Activated T-cell treated with anti-CD3 and anti-CD28 coated beads, Interleukin-2, amount 50 U/mL, for 4 hours (primary cell): ENCODE measurements around the gene TMEM98. TPM values are rescaled to one million over a fixed set of nuclear protein-coding genes. Genes with fewer than 3 reads are reported as not detected.
"Not testable (repeated sequence)": the region's sequence is repeated elsewhere in the genome, so short reads cannot be mapped to it uniquely, and the experiment has no call there.

Experiments
- ATAC-seq, 2 donors: fragments of 200-7000 bp; cut with Tn5 transposase; one replicate each; pipeline ENCODE4 v1.10.0; 2021
- DNase-seq: peaks from one replicate; pipeline ENCODE4 v3.0.0-alpha.2; 2020
- H3K27me3 Mint-ChIP-seq: one replicate; pipeline ENCODE4 v1.8.0; 2021; ENCODE audit warnings: low read depth, mixed read lengths
- H3K36me3 Mint-ChIP-seq: one replicate; pipeline ENCODE4 v1.8.0; 2022; ENCODE audit warnings: mixed read lengths; ENCODE audit not compliant: insufficient read depth
- H3K4me1 Mint-ChIP-seq: one replicate; pipeline ENCODE4 v1.8.0; 2021; ENCODE audit warnings: low read depth, mixed read lengths
- H3K4me3 Mint-ChIP-seq: one replicate; pipeline ENCODE4 v1.8.0; 2021; ENCODE audit warnings: mild to moderate bottlenecking, moderate library complexity, mixed read lengths
- H3K9me3 Mint-ChIP-seq: one replicate; pipeline ENCODE4 v1.8.0; 2021; ENCODE audit warnings: mixed read lengths
- total RNA-seq, 3 donors: library from RNA; stranded (reverse); gene quantifications; one replicate each; pipeline ENCODE4 v1.2.1, GENCODE V29; 2021

Gene TMEM98
- total RNA-seq: under 1 TPM; 0.16 to 0.86 (median 0.54) TPM

- peak within 1 kb of the TSS; percentile 69 for H3K4me3 Mint-ChIP-seq
- ATAC-seq (peak; percentile 57 to 58), DNase-seq (no peak)
- H3K4me1 Mint-ChIP-seq: peaks cover 3% of the 10 kb centered on the region
- no peaks in the 10 kb centered on the region for H3K36me3 Mint-ChIP-seq
- H3K9me3 Mint-ChIP-seq: no peaks in the 10 kb centered on the region
- H3K27me3 Mint-ChIP-seq: peaks cover 34% of the 10 kb centered on the region
These were observed at the start of gene TMEM98 for GRCh38 chr17:32927724-32928585. Gene TMEM98, plus strand, starts transcription at chr17:32928153. Its CDS starts 3,376 bp downstream, at chr17:32931529.

- Mint-ChIP-seq H3K4me1 (peaks cover 15% of the 10 kb centered on the region), H3K4me3 (no peak overlapping the region), H3K36me3 (no peaks in the 10 kb centered on the region), H3K27me3 (peaks cover 4% of the 10 kb centered on the region), H3K9me3 (no peaks in the 10 kb centered on the region)
- ATAC-seq: no peak
- no peak for DNase-seq
These were observed 49.7 kb upstream of the TMEM98 start for GRCh38 chr17:32878211-32878610.

GRCh38 chr17:32879134-32879533, 48.8 kb upstream of the TMEM98 start:
- ATAC-seq (no peak), DNase-seq (no peak)
- H3K27me3 Mint-ChIP-seq: peaks cover 5% of the 10 kb centered on the region
- H3K4me1 Mint-ChIP-seq: peaks cover 15% of the 10 kb centered on the region
- no peaks in the 10 kb centered on the region for H3K36me3 Mint-ChIP-seq
- H3K9me3 Mint-ChIP-seq: no peaks in the 10 kb centered on the region
- no peak overlapping the region for H3K4me3 Mint-ChIP-seq

GRCh38 chr17:32880671-32881453, 47.1 kb upstream of the TMEM98 start:
- ATAC-seq: no peak

GRCh38 chr17:32882029-32882428, 45.9 kb upstream of the TMEM98 start:
- DNase-seq (no peak), ATAC-seq (no peak)
- peaks cover 8% of the 10 kb centered on the region for H3K4me1 Mint-ChIP-seq
- peaks cover 17% of the 10 kb centered on the region for H3K27me3 Mint-ChIP-seq
- H3K36me3 Mint-ChIP-seq: no peaks in the 10 kb centered on the region
- H3K4me3 Mint-ChIP-seq: no peak overlapping the region
- no peaks in the 10 kb centered on the region for H3K9me3 Mint-ChIP-seq

More at GRCh38 chr17:32880671-32881453, 47.1 kb upstream of the TMEM98 start:
- Mint-ChIP-seq H3K4me1 (peaks cover 12% of the 10 kb centered on the region), H3K9me3 (no peaks in the 10 kb centered on the region), H3K36me3 (no peaks in the 10 kb centered on the region), H3K4me3 (no peak overlapping the region), H3K27me3 (peaks cover 10% of the 10 kb centered on the region)
- DNase-seq: no peak

GRCh38 chr17:32882734-32883133, 45.2 kb upstream of the TMEM98 start:
- DNase-seq: no peak
- Mint-ChIP-seq H3K36me3 (no peaks in the 10 kb centered on the region), H3K27me3 (peaks cover 17% of the 10 kb centered on the region), H3K4me3 (no peak overlapping the region), H3K4me1 (peaks cover 5% of the 10 kb centered on the region), H3K9me3 (no peaks in the 10 kb centered on the region)
- ATAC-seq: peak; percentile 53 to 80

GRCh38 chr17:32886951-32887350, 41.0 kb upstream of the TMEM98 start:
- peaks cover 16% of the 10 kb centered on the region for H3K27me3 Mint-ChIP-seq
- not testable (repeated sequence) for ATAC-seq, H3K4me1 Mint-ChIP-seq, DNase-seq, H3K36me3 Mint-ChIP-seq, H3K9me3 Mint-ChIP-seq, H3K4me3 Mint-ChIP-seq

GRCh38 chr17:32887410-32887809, 40.5 kb upstream of the TMEM98 start:
- not testable (repeated sequence) for H3K36me3 Mint-ChIP-seq, H3K9me3 Mint-ChIP-seq, DNase-seq, ATAC-seq, H3K4me1 Mint-ChIP-seq, H3K4me3 Mint-ChIP-seq
- peaks cover 15% of the 10 kb centered on the region for H3K27me3 Mint-ChIP-seq

GRCh38 chr17:32894245-32894644, 33.7 kb upstream of the TMEM98 start:
- DNase-seq (no peak), ATAC-seq (no peak)
- Mint-ChIP-seq H3K4me1 (no peaks in the 10 kb centered on the region), H3K27me3 (peaks cover 9% of the 10 kb centered on the region), H3K36me3 (no peaks in the 10 kb centered on the region), H3K9me3 (no peaks in the 10 kb centered on the region), H3K4me3 (no peak overlapping the region)

- DNase-seq (no peak), ATAC-seq (no peak)
- Mint-ChIP-seq H3K27me3 (peaks cover 11% of the 10 kb centered on the region), H3K36me3 (no peaks in the 10 kb centered on the region), H3K4me3 (no peak overlapping the region), H3K9me3 (no peaks in the 10 kb centered on the region), H3K4me1 (no peaks in the 10 kb centered on the region)
These were observed 31.2 kb upstream of the TMEM98 start for GRCh38 chr17:32896647-32897258.

GRCh38 chr17:32899236-32900013, 28.5 kb upstream of the TMEM98 start:
- Mint-ChIP-seq H3K36me3 (no peaks in the 10 kb centered on the region), H3K4me1 (peaks cover 7% of the 10 kb centered on the region), H3K4me3 (no peak overlapping the region), H3K9me3 (no peaks in the 10 kb centered on the region), H3K27me3 (peaks cover 11% of the 10 kb centered on the region)
- ATAC-seq (no peak), DNase-seq (no peak)

- ATAC-seq: no peak
These were observed 26.2 kb upstream of the TMEM98 start for GRCh38 chr17:32901743-32902142.

GRCh38 chr17:32903774-32904673, 23.9 kb upstream of the TMEM98 start:
- Mint-ChIP-seq H3K4me3 (no peak overlapping the region), H3K4me1 (peaks cover 7% of the 10 kb centered on the region), H3K27me3 (peaks cover 7% of the 10 kb centered on the region), H3K36me3 (no peaks in the 10 kb centered on the region), H3K9me3 (no peaks in the 10 kb centered on the region)
- DNase-seq (no peak), ATAC-seq (peak; percentile 82 to 93)

More at GRCh38 chr17:32901743-32902142, 26.2 kb upstream of the TMEM98 start:
- no peaks in the 10 kb centered on the region for H3K9me3 Mint-ChIP-seq
- H3K4me1 Mint-ChIP-seq: peaks cover 7% of the 10 kb centered on the region
- H3K27me3 Mint-ChIP-seq: peaks cover 9% of the 10 kb centered on the region
- H3K36me3 Mint-ChIP-seq: no peaks in the 10 kb centered on the region
- H3K4me3 Mint-ChIP-seq: no peak overlapping the region
- DNase-seq: no peak
